Fibroblast of lung (primary cell): ENCODE measurements around the gene HNRNPU. TPM values are rescaled to one million over a fixed set of nuclear protein-coding genes. Genes with fewer than 3 reads are reported as not detected.
A peak's percentile ranks its signal among the peaks of the same experiment; 100 is the strongest.

ENCODE experiments used
- DNase-seq, 2 donors: peaks; one replicate each; pipeline versions ENCODE4 v3.0.0 to v3.0.0-alpha.2; 2010; ENCODE audit warnings: low read depth in 2 of 2
- H2AFZ ChIP-seq: 2 replicates; pipeline ENCODE4 v1.5.1; 2012; ENCODE audit warnings: low read length, control low read depth, inconsistent platforms
- H3K27ac ChIP-seq: 2 replicates; pipeline ENCODE4 v1.5.1; 2011; ENCODE audit warnings: low read length, control low read depth; ENCODE audit not compliant: insufficient read depth
- H3K27me3 ChIP-seq: 2 replicates; pipeline ENCODE4 v1.5.1; 2011; ENCODE audit warnings: mild to moderate bottlenecking, low read length; ENCODE audit not compliant: control insufficient read depth, insufficient read depth
- H3K36me3 ChIP-seq: 2 replicates; pipeline ENCODE4 v1.5.1; 2011; ENCODE audit warnings: low read length; ENCODE audit not compliant: control insufficient read depth, insufficient read depth
- H3K4me1 ChIP-seq: 2 replicates; pipeline ENCODE4 v1.5.1; 2011; ENCODE audit warnings: low read length; ENCODE audit not compliant: control insufficient read depth, insufficient read depth; ENCODE audit errors: extremely low read depth
- H3K4me2 ChIP-seq: 2 replicates; pipeline ENCODE4 v1.5.1; 2011; ENCODE audit warnings: low read length, control low read depth; ENCODE audit not compliant: insufficient read depth; ENCODE audit errors: extremely low read depth
- H3K4me3 ChIP-seq, 4 experiments: fragments of 200-600 bp in 1 of 4; sonication (generic) in 1 of 4; replicated peaks in 1 of 4; 2 replicates each; pipeline ENCODE4 v1.5.1; 2011 to 2016; ENCODE audit warnings: low read length in 4 of 4, low read depth in 3 of 4, mild to moderate bottlenecking in 3 of 4, control low read depth in 2 of 4, inconsistent platforms in 1 of 4, mixed read lengths in 1 of 4; ENCODE audit not compliant: insufficient read depth in 1 of 4; ENCODE audit errors: control extremely low read depth in 1 of 4
- H3K79me2 ChIP-seq: 2 replicates; pipeline ENCODE4 v1.5.1; 2012; ENCODE audit warnings: mild to moderate bottlenecking, low read length, inconsistent platforms; ENCODE audit not compliant: control insufficient read depth, insufficient read depth
- H3K9ac ChIP-seq: 2 replicates; pipeline ENCODE4 v1.5.1; 2011; ENCODE audit warnings: mild to moderate bottlenecking, low read length, control low read depth; ENCODE audit not compliant: insufficient read depth
- H3K9me3 ChIP-seq: 2 replicates; pipeline ENCODE4 v1.5.1; 2012; ENCODE audit warnings: low read depth, low read length; ENCODE audit not compliant: control insufficient read depth, insufficient read depth
- H4K20me1 ChIP-seq: 2 replicates; pipeline ENCODE4 v1.5.1; 2011; ENCODE audit warnings: low read length; ENCODE audit not compliant: control insufficient read depth, insufficient read depth; ENCODE audit errors: extremely low read depth
- CTCF ChIP-seq, 2 donors: IDR thresholded peaks in 1 of 2; conservative IDR thresholded peaks in 1 of 2; 1 replicate in 1 of 2; 2 replicates in 1 of 2; pipeline ENCODE4 v1.5.1; 2011 to 2012; ENCODE audit warnings: low read length in 2 of 2, control low read depth in 1 of 2, inconsistent platforms in 1 of 2, low read depth in 1 of 2, mild to moderate bottlenecking in 1 of 2
- EZH2 ChIP-seq: IDR thresholded peaks from 2 replicates; pipeline ENCODE4 v1.5.1; 2012; ENCODE audit warnings: low read length, control low read depth, mild to moderate bottlenecking; ENCODE audit errors: missing control alignments
- polyA plus RNA-seq, 2 donors: library from polyadenylated mRNA; depleted of rRNA in 1 of 2; stranded (reverse) in 1 of 2; unstranded in 1 of 2; fragments of >200 nt; gene quantifications; 2 replicates each; pipeline ENCODE4 v1.2.1, GENCODE V29; 2011 to 2012; ENCODE audit warnings: missing spikeins in 1 of 2
- total RNA-seq: library from RNA; depleted of rRNA; stranded (reverse); fragments of >200 nt; gene quantifications from 2 replicates; pipeline ENCODE4 v1.2.1, GENCODE V29; 2014

Gene HNRNPU
- total and polyA plus RNA-seq, 2 donors (not counting 1 experiment from before 2014, with no cell fraction given): 231 to 383 TPM

GRCh38 chr1:244866355-244866754 lies 2.0 kb upstream of the HNRNPU start:
- TF ChIP-seq CTCF (conservative IDR thresholded peaks at IDR 0.05 in 1 of 2, IDR thresholded peaks at IDR 0.05 in 1 of 2; ENCODE audit: low read depth in 1 of 2, low read length in 2 of 2): no peak
- TF ChIP-seq EZH2: no peak
- Histone ChIP-seq H3K4me3 (no peak overlapping the region), H3K9me3 (no peaks in the 10 kb centered on the region), H4K20me1 (peaks cover 11% of the 10 kb centered on the region), H2AFZ (no peak overlapping the region), H3K27me3 (no peaks in the 10 kb centered on the region), H3K27ac (no peak overlapping the region), H3K9ac (no peak overlapping the region), H3K4me1 (no peaks in the 10 kb centered on the region), H3K79me2 (peaks cover 27% of the 10 kb centered on the region), H3K4me2 (no peak overlapping the region), H3K36me3 (no peaks in the 10 kb centered on the region)
- DNase-seq: no peak

GRCh38 chr1:244865820-244866219 lies 1.5 kb upstream of the HNRNPU start:
- TF ChIP-seq EZH2: no peak
- no peak for TF ChIP-seq CTCF (conservative IDR thresholded peaks at IDR 0.05 in 1 of 2, IDR thresholded peaks at IDR 0.05 in 1 of 2; ENCODE audit: low read depth in 1 of 2, low read length in 2 of 2)
- Histone ChIP-seq H4K20me1 (peaks cover 14% of the 10 kb centered on the region), H3K79me2 (peaks cover 33% of the 10 kb centered on the region), H3K27ac (no peak overlapping the region), H3K4me2 (no peak overlapping the region), H3K9ac (no peak overlapping the region), H3K4me1 (no peaks in the 10 kb centered on the region), H2AFZ (no peak overlapping the region), H3K9me3 (no peaks in the 10 kb centered on the region), H3K36me3 (no peaks in the 10 kb centered on the region), H3K27me3 (no peaks in the 10 kb centered on the region), H3K4me3 (no peak overlapping the region)
- DNase-seq: no peak

GRCh38 chr1:244865028-244865371 lies 657 bp upstream of the HNRNPU start:
- peaks cover 3% of the 10 kb centered on the region for H3K36me3 ChIP-seq
- H3K4me2 ChIP-seq: peak overlapping the region; percentile 80
- TF ChIP-seq EZH2 (no peak), CTCF (conservative IDR thresholded peaks at IDR 0.05 in 1 of 2, IDR thresholded peaks at IDR 0.05 in 1 of 2; ENCODE audit: low read depth in 1 of 2, low read length in 2 of 2) (no peak)
- H3K27me3 ChIP-seq: no peaks in the 10 kb centered on the region
- H3K9ac ChIP-seq: peak overlapping the region; percentile 65
- H3K9me3 ChIP-seq: no peaks in the 10 kb centered on the region
- peaks cover 3% of the 10 kb centered on the region for H3K4me1 ChIP-seq
- peak overlapping the region; percentile 96 for H3K27ac ChIP-seq
- peaks cover 41% of the 10 kb centered on the region for H3K79me2 ChIP-seq
- DNase-seq: peak in 1 of 2 donors; percentile 37
- H3K4me3 ChIP-seq: peak overlapping the region; percentile 54 to 88 (median 76)
- H4K20me1 ChIP-seq: peaks cover 14% of the 10 kb centered on the region
- peak overlapping the region; percentile 89 for H2AFZ ChIP-seq
